ENCODE data around the gene EVI5L.
"Not testable (repeated sequence)": the region's sequence is repeated elsewhere in the genome, so short reads cannot be mapped to it uniquely, and the experiment has no call there.

The EVI5L gene

DNA sequence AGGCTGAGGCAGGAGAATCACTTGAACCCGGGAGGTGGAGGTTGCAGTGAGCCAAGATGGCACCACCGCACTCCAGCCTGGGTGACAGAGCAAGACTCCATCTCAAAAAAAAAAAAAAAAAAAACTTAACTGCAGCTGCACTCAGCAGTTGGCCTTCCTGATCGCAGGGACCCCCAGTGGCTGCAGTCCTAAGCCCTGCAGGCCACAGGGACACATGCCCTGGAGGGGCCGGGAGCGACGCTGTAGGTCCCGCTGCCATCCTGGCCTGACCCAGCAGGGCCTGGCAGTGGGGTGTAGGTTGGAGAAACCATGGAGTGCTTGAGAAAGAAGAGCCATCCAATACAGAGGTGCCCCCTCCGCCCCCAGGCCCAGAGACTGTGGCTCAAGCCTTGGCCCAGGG is 29.1 kb downstream of the EVI5L start:
- not testable (repeated sequence) for H3K9ac ChIP-seq (ENCODE audit: low read depth in 1 of 2, low read length in 2 of 2); H3K36me3 ChIP-seq (ENCODE audit: control insufficient read depth in 1 of 2, insufficient read depth in 2 of 2, low read length in 2 of 2)

DNA sequence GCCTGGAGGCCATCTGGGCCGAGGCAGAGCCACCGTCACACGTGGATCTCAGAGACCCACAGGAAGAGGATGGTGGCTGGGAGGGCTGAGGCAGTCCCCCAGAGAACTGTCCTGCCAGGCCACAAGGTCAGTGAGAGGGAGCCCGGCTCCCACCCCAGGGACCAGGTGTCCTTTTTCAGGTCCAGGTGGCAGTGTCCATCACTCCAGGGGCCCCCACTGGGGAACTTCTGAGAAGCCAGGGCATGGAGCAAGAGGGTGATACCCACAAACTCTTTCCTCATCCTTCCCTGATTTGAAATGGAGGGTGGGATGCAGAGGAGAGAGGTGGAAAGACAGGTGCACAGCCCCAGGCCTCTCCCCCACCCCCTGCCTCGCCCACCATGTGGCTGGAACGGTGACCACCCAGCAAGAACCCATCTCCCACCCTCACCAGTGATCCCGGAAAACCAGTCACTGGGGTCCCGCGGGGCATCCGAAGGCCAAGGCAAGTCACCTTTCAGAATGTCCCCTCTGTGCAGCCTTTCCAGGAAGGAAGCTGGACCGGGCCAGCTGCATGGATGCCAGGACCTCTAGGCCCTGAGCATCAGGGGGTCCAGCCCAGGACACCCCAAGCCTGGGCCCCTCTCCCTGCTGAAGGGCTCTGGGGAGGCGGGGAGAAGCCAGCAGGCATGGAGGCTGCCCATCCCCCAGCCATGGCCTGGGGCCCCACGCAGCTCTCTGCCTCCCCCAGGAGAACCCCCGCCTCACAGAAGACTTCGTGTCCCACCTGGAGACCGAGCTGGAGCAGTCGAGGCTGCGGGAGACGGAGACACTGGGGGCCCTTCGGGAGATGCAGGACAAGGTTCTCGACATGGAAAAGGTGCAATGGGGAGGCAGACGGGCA is 30.1 kb downstream of the EVI5L start:
- H3K4me3 ChIP-seq (ENCODE audit: low read depth in 1 of 2, low read length in 2 of 2): no peak overlapping the region
- H3K36me3 ChIP-seq (ENCODE audit: control insufficient read depth in 1 of 2, insufficient read depth in 2 of 2, low read length in 2 of 2): no peaks in the 10 kb centered on the region
- peaks cover 30 to 31% of the 10 kb centered on the region in 2 donors for H3K27me3 ChIP-seq (ENCODE audit: control insufficient read depth in 1 of 2, insufficient read depth in 2 of 2, low read length in 2 of 2)

More for the DNA sequence above, 29.1 kb downstream of the EVI5L start:
- not testable (repeated sequence) for H3K27ac ChIP-seq (ENCODE audit: low read depth, low read length); H3K4me3 ChIP-seq (ENCODE audit: low read depth in 1 of 2, low read length in 2 of 2); H3K9me3 ChIP-seq (ENCODE audit: control insufficient read depth in 1 of 2, low read length in 2 of 2)
- H3K4me1 ChIP-seq (ENCODE audit: control insufficient read depth in 1 of 2, insufficient read depth in 2 of 2, low read length in 2 of 2): peaks cover 16 to 19% of the 10 kb centered on the region in 2 donors
- H3K27me3 ChIP-seq (ENCODE audit: control insufficient read depth in 1 of 2, insufficient read depth in 2 of 2, low read length in 2 of 2): peaks cover 21 to 23% of the 10 kb centered on the region in 2 donors

DNA sequence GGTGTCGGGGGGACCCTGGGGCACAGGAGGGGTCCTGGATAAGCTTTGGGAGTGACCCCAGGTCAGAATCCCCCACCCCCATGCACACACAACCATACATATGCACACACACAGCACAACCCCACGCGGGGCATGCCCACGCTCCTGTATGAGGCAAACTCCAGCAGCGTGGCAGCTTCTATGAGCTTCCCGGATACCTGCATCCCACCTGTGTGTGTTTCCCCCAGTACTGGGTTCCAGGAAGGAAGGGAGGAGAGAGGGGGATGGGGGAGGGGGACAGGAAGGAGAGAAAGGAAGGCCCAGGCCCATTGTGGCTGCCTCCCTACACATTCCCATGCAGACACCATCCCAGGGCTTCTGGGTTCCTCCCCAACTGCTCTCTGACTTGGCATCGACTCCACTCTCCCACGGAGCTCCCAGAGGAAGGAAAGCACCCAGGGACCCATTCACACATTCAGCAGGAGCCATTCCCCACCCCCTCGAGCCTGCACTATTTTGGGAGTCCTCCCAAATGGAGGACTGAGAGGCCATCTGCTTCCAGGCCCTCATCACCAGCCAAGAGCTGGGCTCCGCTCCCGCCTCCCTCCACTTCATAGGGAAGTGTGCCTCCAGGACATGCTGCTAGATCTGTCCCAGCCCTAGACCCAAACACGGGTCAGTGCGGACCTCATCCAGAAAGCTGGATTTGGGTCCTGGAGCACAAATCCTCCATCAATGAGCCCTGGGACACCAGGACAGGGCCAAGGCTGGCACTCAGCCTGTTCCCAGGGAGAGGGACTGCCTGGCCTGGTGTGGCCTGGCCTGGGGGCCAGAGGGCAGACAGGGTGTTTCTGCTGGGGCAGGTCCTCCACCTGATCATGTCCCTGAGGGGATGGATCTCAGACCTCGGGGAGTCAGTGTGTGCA is 30.9 kb downstream of the EVI5L start:
- Histone ChIP-seq H3K27me3 (ENCODE audit: control insufficient read depth in 1 of 2, insufficient read depth in 2 of 2, low read length in 2 of 2) (peaks cover 35 to 37% of the 10 kb centered on the region in 2 donors), H3K27ac (ENCODE audit: low read depth, low read length) (no peak overlapping the region), H3K4me3 (ENCODE audit: low read depth in 1 of 2, low read length in 2 of 2) (no peak overlapping the region), H3K4me1 (ENCODE audit: control insufficient read depth in 1 of 2, insufficient read depth in 2 of 2, low read length in 2 of 2) (peaks cover 16 to 19% of the 10 kb centered on the region in 2 donors), H3K9ac (ENCODE audit: low read depth in 1 of 2, low read length in 2 of 2) (no peak overlapping the region), H3K9me3 (ENCODE audit: control insufficient read depth in 1 of 2, low read length in 2 of 2) (no peaks in the 10 kb centered on the region), H3K36me3 (ENCODE audit: control insufficient read depth in 1 of 2, insufficient read depth in 2 of 2, low read length in 2 of 2) (no peaks in the 10 kb centered on the region)

More for the DNA sequence above, 30.1 kb downstream of the EVI5L start:
- H3K9me3 ChIP-seq (ENCODE audit: control insufficient read depth in 1 of 2, low read length in 2 of 2): no peaks in the 10 kb centered on the region
- H3K4me1 ChIP-seq (ENCODE audit: control insufficient read depth in 1 of 2, insufficient read depth in 2 of 2, low read length in 2 of 2): peaks cover 16 to 19% of the 10 kb centered on the region in 2 donors
- H3K27ac ChIP-seq (ENCODE audit: low read depth, low read length): no peak overlapping the region
- H3K9ac ChIP-seq (ENCODE audit: low read depth in 1 of 2, low read length in 2 of 2): no peak overlapping the region

DNA sequence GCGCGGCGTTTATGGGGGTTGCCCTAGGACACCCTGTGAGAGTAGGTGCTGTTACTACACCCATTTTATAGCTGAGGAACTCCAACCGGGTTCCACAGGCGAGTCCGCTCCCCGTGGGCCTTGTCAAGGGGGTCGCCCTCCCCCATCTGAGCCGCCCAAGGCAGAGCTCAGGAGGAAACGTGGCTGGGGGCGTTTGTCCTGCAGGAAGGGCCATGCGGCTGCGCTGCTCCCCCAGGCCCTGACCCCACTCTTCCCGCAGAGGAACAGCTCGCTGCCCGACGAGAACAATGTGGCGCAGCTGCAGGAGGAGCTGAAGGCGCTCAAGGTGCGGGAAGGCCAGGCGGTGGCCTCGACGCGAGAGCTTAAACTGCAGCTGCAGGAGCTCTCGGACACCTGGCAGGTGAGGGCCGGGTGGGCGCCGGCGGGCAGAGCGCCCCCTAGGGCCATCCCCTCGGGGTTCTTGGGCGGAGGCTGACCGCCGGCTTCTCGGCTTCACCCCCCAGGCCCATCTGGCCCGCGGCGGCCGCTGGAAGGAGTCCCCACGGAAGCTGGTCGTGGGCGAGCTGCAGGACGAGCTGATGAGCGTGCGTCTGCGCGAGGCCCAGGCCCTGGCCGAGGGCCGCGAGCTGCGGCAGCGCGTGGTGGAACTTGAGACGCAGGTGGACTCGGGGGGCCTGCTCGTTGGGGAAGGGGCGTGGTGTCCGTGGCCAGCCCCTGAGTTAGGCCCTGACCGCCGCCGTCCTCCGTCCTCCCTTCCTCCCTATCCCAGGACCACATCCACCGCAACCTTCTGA is 31.8 kb downstream of the EVI5L start:
- H3K4me3 ChIP-seq (ENCODE audit: low read depth in 1 of 2, low read length in 2 of 2): peak overlapping the region; percentile 47 to 54
- H3K36me3 ChIP-seq (ENCODE audit: control insufficient read depth in 1 of 2, insufficient read depth in 2 of 2, low read length in 2 of 2): no peaks in the 10 kb centered on the region
- peaks cover 16 to 19% of the 10 kb centered on the region in 2 donors for H3K4me1 ChIP-seq (ENCODE audit: control insufficient read depth in 1 of 2, insufficient read depth in 2 of 2, low read length in 2 of 2)
- peaks cover 40 to 42% of the 10 kb centered on the region in 2 donors for H3K27me3 ChIP-seq (ENCODE audit: control insufficient read depth in 1 of 2, insufficient read depth in 2 of 2, low read length in 2 of 2)
- H3K27ac ChIP-seq (ENCODE audit: low read depth, low read length): no peak overlapping the region
- H3K9me3 ChIP-seq (ENCODE audit: control insufficient read depth in 1 of 2, low read length in 2 of 2): no peaks in the 10 kb centered on the region
- no peak overlapping the region for H3K9ac ChIP-seq (ENCODE audit: low read depth in 1 of 2, low read length in 2 of 2)

GRCh38 chr19:7862413-7862951 is 32.5 kb downstream of the EVI5L start:
- Histone ChIP-seq H3K4me3 (ENCODE audit: low read depth in 1 of 2, low read length in 2 of 2) (peak overlapping the region; percentile 47 to 54), H3K36me3 (ENCODE audit: control insufficient read depth in 1 of 2, insufficient read depth in 2 of 2, low read length in 2 of 2) (no peaks in the 10 kb centered on the region), H3K9me3 (ENCODE audit: control insufficient read depth in 1 of 2, low read length in 2 of 2) (no peaks in the 10 kb centered on the region), H3K9ac (ENCODE audit: low read depth in 1 of 2, low read length in 2 of 2) (no peak overlapping the region), H3K27me3 (ENCODE audit: control insufficient read depth in 1 of 2, insufficient read depth in 2 of 2, low read length in 2 of 2) (peaks cover 43 to 49% of the 10 kb centered on the region in 2 donors), H3K4me1 (ENCODE audit: control insufficient read depth in 1 of 2, insufficient read depth in 2 of 2, low read length in 2 of 2) (peaks cover 16 to 19% of the 10 kb centered on the region in 2 donors), H3K27ac (ENCODE audit: low read depth, low read length) (no peak overlapping the region)

DNA sequence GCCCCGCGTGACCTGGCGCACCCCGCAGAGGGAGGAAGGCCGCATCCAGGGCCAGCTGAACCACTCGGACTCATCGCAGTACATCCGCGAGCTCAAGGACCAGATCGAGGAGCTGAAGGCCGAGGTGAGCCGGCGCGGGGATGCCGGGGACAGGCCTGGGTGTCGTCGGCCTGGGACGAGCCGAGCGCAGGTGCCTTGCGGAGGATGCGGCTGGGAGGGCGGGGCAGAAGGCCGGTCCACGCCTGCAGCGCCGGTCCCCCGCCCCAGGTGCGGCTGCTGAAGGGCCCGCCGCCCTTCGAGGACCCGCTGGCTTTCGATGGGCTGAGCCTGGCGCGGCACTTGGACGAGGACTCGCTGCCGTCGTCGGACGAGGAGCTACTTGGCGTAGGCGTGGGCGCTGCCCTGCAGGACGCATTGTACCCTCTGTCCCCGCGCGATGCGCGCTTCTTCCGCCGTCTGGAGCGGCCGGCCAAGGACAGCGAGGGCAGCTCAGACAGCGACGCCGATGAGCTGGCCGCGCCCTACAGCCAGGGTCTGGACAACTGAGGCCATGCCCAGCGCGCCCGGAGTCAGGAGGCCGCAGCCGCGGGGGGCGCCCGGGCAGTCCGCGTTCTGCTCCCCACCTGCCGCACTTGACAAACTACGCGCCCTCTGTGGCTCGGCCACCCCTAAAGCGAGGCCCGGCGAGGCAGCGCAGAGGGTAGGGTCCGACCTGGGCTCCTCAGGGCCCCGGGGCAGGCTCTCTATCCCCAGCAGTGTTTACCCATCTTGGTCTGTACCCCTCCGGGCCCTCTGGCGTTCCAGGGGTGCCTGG is 33.3 kb downstream of the EVI5L start:
- H3K4me1 ChIP-seq (ENCODE audit: control insufficient read depth in 1 of 2, insufficient read depth in 2 of 2, low read length in 2 of 2): peaks cover 15 to 17% of the 10 kb centered on the region in 2 donors
- no peaks in the 10 kb centered on the region for H3K9me3 ChIP-seq (ENCODE audit: control insufficient read depth in 1 of 2, low read length in 2 of 2)
- no peak overlapping the region for H3K27ac ChIP-seq (ENCODE audit: low read depth, low read length)
- H3K27me3 ChIP-seq (ENCODE audit: control insufficient read depth in 1 of 2, insufficient read depth in 2 of 2, low read length in 2 of 2): peaks cover 43 to 49% of the 10 kb centered on the region in 2 donors
- no peaks in the 10 kb centered on the region for H3K36me3 ChIP-seq (ENCODE audit: control insufficient read depth in 1 of 2, insufficient read depth in 2 of 2, low read length in 2 of 2)
- no peak overlapping the region for H3K9ac ChIP-seq (ENCODE audit: low read depth in 1 of 2, low read length in 2 of 2)
- no peak overlapping the region for H3K4me3 ChIP-seq (ENCODE audit: low read depth in 1 of 2, low read length in 2 of 2)

GRCh38 chr19:7863971-7864689 is 34.1 kb downstream of the EVI5L start:
- Histone ChIP-seq H3K36me3 (ENCODE audit: control insufficient read depth in 1 of 2, insufficient read depth in 2 of 2, low read length in 2 of 2) (no peaks in the 10 kb centered on the region), H3K4me1 (ENCODE audit: control insufficient read depth in 1 of 2, insufficient read depth in 2 of 2, low read length in 2 of 2) (peaks cover 19 to 21% of the 10 kb centered on the region in 2 donors), H3K4me3 (ENCODE audit: low read depth in 1 of 2, low read length in 2 of 2) (no peak overlapping the region), H3K27ac (ENCODE audit: low read depth, low read length) (no peak overlapping the region), H3K9ac (ENCODE audit: low read depth in 1 of 2, low read length in 2 of 2) (no peak overlapping the region), H3K27me3 (ENCODE audit: control insufficient read depth in 1 of 2, insufficient read depth in 2 of 2, low read length in 2 of 2) (peaks cover 43 to 49% of the 10 kb centered on the region in 2 donors), H3K9me3 (ENCODE audit: control insufficient read depth in 1 of 2, low read length in 2 of 2) (no peaks in the 10 kb centered on the region)

DNA sequence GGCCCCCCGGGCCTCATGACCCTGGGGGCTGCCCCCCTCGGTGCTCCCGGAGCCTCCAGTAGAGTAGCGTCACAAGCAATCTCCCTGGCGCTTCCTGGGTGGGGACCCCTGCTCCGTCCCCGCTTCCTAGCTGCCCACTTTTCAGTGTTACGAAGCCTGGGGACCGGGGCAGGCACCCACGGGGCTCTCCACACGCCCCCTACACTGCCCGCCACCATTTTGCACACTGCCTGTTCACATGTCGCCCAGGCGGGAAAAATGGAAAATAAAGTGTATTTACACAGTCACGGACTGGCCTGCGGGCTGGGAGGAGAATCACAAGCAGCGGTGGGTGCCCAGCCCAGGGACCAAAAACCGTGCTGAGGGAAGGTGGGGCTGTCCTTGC is 34.7 kb downstream of the EVI5L start:
- no peak overlapping the region for H3K4me3 ChIP-seq (ENCODE audit: low read depth in 1 of 2, low read length in 2 of 2)
- H3K9ac ChIP-seq (ENCODE audit: low read depth in 1 of 2, low read length in 2 of 2): no peak overlapping the region
- no peak overlapping the region for H3K27ac ChIP-seq (ENCODE audit: low read depth, low read length)
- peaks cover 43 to 49% of the 10 kb centered on the region in 2 donors for H3K27me3 ChIP-seq (ENCODE audit: control insufficient read depth in 1 of 2, insufficient read depth in 2 of 2, low read length in 2 of 2)
- no peaks in the 10 kb centered on the region for H3K36me3 ChIP-seq (ENCODE audit: control insufficient read depth in 1 of 2, insufficient read depth in 2 of 2, low read length in 2 of 2)
- no peaks in the 10 kb centered on the region for H3K9me3 ChIP-seq (ENCODE audit: control insufficient read depth in 1 of 2, low read length in 2 of 2)
- peaks cover 19 to 21% of the 10 kb centered on the region in 2 donors for H3K4me1 ChIP-seq (ENCODE audit: control insufficient read depth in 1 of 2, insufficient read depth in 2 of 2, low read length in 2 of 2)
